NCI-H2196 (cell line): ENCODE measurements around the gene SLCO1B1.
A peak's percentile ranks its signal among the peaks of the same experiment; 100 is the strongest.
"Not testable (repeated sequence)": the region's sequence is repeated elsewhere in the genome, so short reads cannot be mapped to it uniquely, and the experiment has no call there.

Experiments
- DNase-seq: peaks from one replicate; lab custom pipeline; 2025; ENCODE audit not compliant: unreplicated experiment; lab: John Stamatoyannopoulos, UW

SLCO1B1 gene

GRCh38 chr12:21130998-21131397 lies at the start of gene SLCO1B1:
TSS of gene SLCO1B1 (plus strand) at chr12:21131194. CDS start at chr12:21141575, 10,381 bp downstream.
- DNase-seq, result no peak

- DNase-seq, result not testable (repeated sequence)
Observed at GRCh38 chr12:21084753-21085152, 46.2 kb upstream of the SLCO1B1 start.

GRCh38 chr12:21111732-21112131 lies 19.3 kb upstream of the SLCO1B1 start:
- no peak for DNase-seq

GRCh38 chr12:21113266-21113665 lies 17.7 kb upstream of the SLCO1B1 start:
- DNase-seq, result no peak

GRCh38 chr12:21117995-21118394 lies 13.0 kb upstream of the SLCO1B1 start:
- DNase-seq, result no peak

- DNase-seq, result no peak
Observed at GRCh38 chr12:21118760-21119159, 12.2 kb upstream of the SLCO1B1 start.

GRCh38 chr12:21129351-21129750 lies 1.6 kb upstream of the SLCO1B1 start:
- DNase-seq, result no peak

- DNase-seq, result no peak
Observed at GRCh38 chr12:21129906-21130305, 1.1 kb upstream of the SLCO1B1 start.

GRCh38 chr12:21137318-21137999 lies 6.5 kb downstream of the SLCO1B1 start:
- DNase-seq, result not testable (repeated sequence)

- no peak for DNase-seq
Observed at GRCh38 chr12:21138016-21138415, 7.0 kb downstream of the SLCO1B1 start.

- no peak for DNase-seq
Observed at GRCh38 chr12:21144309-21144708, 13.3 kb downstream of the SLCO1B1 start.

GRCh38 chr12:21149861-21150260 lies 18.9 kb downstream of the SLCO1B1 start:
- DNase-seq, result not testable (repeated sequence)

GRCh38 chr12:21151184-21151583 lies 20.2 kb downstream of the SLCO1B1 start:
- no peak for DNase-seq

GRCh38 chr12:21155522-21156351 lies 24.7 kb downstream of the SLCO1B1 start:
- no peak for DNase-seq

GRCh38 chr12:21165048-21165447 lies 34.1 kb downstream of the SLCO1B1 start:
- no peak for DNase-seq

GRCh38 chr12:21169878-21170472 lies 39.0 kb downstream of the SLCO1B1 start:
- DNase-seq, result peak; percentile 68

GRCh38 chr12:21172079-21172478 lies 41.1 kb downstream of the SLCO1B1 start:
- DNase-seq, result no peak

- no peak for DNase-seq
Observed at GRCh38 chr12:21183721-21184275, 52.8 kb downstream of the SLCO1B1 start.

- DNase-seq, result no peak
Observed at GRCh38 chr12:21190016-21190415, 59.0 kb downstream of the SLCO1B1 start.

- not testable (repeated sequence) for DNase-seq
Observed at GRCh38 chr12:21214433-21214832, 83.4 kb downstream of the SLCO1B1 start.

- DNase-seq, result no peak
Observed at GRCh38 chr12:21219206-21219605, 88.2 kb downstream of the SLCO1B1 start.

GRCh38 chr12:21220266-21220665 lies 89.3 kb downstream of the SLCO1B1 start:
- DNase-seq, result no peak
